Breast epithelium (tissue), 4 donors: Measurements from ENCODE around the gene RNF130. TPM values are rescaled to one million over a fixed set of nuclear protein-coding genes. Genes with fewer than 3 reads are reported as not detected.

Experiments used
- DNase-seq, 2 donors: peaks; one replicate each; pipeline ENCODE4 v3.0.0-alpha.2; 2019; ENCODE audit warnings: low spot score in 2 of 2
- H3K27ac ChIP-seq, 2 donors: fragments of 200-600 bp; sonication (generic) in 1 of 2; one replicate each; pipeline ENCODE4 v1.5.1; 2016 to 2019; ENCODE audit warnings: mild to moderate bottlenecking in 1 of 2
- H3K27me3 ChIP-seq, 2 donors: fragments of 200-600 bp; sonication (generic) in 1 of 2; one replicate each; pipeline versions ENCODE4 v1.5.1 to v1.6.0; 2017 to 2019; ENCODE audit warnings: control low read depth in 1 of 2, mild to moderate bottlenecking in 1 of 2
- H3K36me3 ChIP-seq: fragments of 200-600 bp; one replicate; pipeline ENCODE4 v1.5.1; 2019
- H3K4me1 ChIP-seq, 2 donors: fragments of 200-600 bp; sonication (generic); one replicate each; pipeline ENCODE4 v1.5.1; 2016 to 2019; ENCODE audit warnings: control low read depth in 1 of 2
- H3K4me3 ChIP-seq, 3 donors: fragments of 200-600 bp; sonication (generic); 1 replicate in 2 of 3; 2 replicates in 1 of 3; pipeline ENCODE4 v1.5.1; 2016 to 2019; ENCODE audit warnings: mild to moderate bottlenecking in 3 of 3, moderate library complexity in 2 of 3
- H3K9me3 ChIP-seq, 2 donors: fragments of 200-600 bp; sonication (generic) in 1 of 2; one replicate each; pipeline ENCODE4 v1.5.1; 2016 to 2019; ENCODE audit warnings: control low read depth in 1 of 2
- POLR2A ChIP-seq: fragments of 450-650 bp; IDR thresholded peaks from one replicate; pipeline ENCODE4 v1.6.1; 2016; ENCODE audit warnings: antibody characterized with exemption, mild to moderate bottlenecking, moderate library complexity
- POLR2AphosphoS5 ChIP-seq, 3 donors: sonication (generic); formaldehyde crosslinking; IDR thresholded peaks; one replicate each; pipeline ENCODE4 v1.6.1; 2017; ENCODE audit warnings: antibody characterized with exemption in 3 of 3
- intact Hi-C: fragments of 100-400 bp; cut with DNase I; formaldehyde crosslinking; loops from one replicate; pipeline ENCODE4 v1.15.1; 2023; ENCODE audit warnings: low total_unique reads
- total RNA-seq, 3 donors: library from RNA; depleted of rRNA; stranded (reverse); fragments of >200 nt; gene quantifications; one replicate each; pipeline ENCODE4 v1.1.0, GENCODE V29; 2016
- TF ChIP-seq, protein P1 (sequence below), 3 donors: fragments of 450-650 bp; IDR thresholded peaks; one replicate each; pipeline ENCODE4 v1.5.1; 2016 to 2017; ENCODE audit warnings: antibody characterized with exemption in 3 of 3, mild to moderate bottlenecking in 3 of 3, moderate library complexity in 3 of 3

The RNF130 gene
- total RNA-seq, 3 donors from 2014 or later, result 114 to 267 (median 143) TPM

DNA sequence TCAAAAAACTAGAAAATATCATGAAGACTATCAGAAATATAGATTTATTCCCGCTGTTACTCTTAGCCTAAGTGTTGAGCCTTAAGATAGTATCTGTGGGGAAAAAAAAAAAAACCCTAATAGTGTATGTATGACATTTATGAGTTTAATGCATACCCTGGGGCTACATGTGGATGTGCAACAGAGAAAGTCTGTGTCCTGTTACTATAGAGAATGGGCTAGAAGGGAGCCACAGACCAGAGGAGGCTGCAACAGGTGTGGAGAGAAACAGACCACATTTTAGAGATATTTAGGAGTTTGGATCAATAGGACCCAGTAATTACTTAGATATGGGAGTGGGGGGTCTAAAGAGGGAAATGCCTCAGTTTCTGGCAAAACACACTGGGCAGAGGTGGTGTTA lies 15.4 kb downstream of the RNF130 start:
- Histone ChIP-seq H3K36me3 (no peaks in the 10 kb centered on the region), H3K4me3 (no peak overlapping the region), H3K27ac (no peak overlapping the region), H3K4me1 (no peaks in the 10 kb centered on the region), H3K9me3 (no peaks in the 10 kb centered on the region), H3K27me3 (no peaks in the 10 kb centered on the region)
- no peak for DNase-seq
- intact Hi-C loops, result no loop called here
- no peak for TF ChIP-seq POLR2A
- TF ChIP-seq POLR2AphosphoS5 (IDR thresholded peaks at IDR 0.05), result no peak
- TF ChIP-seq, protein P1, sequence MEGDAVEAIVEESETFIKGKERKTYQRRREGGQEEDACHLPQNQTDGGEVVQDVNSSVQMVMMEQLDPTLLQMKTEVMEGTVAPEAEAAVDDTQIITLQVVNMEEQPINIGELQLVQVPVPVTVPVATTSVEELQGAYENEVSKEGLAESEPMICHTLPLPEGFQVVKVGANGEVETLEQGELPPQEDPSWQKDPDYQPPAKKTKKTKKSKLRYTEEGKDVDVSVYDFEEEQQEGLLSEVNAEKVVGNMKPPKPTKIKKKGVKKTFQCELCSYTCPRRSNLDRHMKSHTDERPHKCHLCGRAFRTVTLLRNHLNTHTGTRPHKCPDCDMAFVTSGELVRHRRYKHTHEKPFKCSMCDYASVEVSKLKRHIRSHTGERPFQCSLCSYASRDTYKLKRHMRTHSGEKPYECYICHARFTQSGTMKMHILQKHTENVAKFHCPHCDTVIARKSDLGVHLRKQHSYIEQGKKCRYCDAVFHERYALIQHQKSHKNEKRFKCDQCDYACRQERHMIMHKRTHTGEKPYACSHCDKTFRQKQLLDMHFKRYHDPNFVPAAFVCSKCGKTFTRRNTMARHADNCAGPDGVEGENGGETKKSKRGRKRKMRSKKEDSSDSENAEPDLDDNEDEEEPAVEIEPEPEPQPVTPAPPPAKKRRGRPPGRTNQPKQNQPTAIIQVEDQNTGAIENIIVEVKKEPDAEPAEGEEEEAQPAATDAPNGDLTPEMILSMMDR (IDR thresholded peaks at IDR 0.05), result no peak

DNA sequence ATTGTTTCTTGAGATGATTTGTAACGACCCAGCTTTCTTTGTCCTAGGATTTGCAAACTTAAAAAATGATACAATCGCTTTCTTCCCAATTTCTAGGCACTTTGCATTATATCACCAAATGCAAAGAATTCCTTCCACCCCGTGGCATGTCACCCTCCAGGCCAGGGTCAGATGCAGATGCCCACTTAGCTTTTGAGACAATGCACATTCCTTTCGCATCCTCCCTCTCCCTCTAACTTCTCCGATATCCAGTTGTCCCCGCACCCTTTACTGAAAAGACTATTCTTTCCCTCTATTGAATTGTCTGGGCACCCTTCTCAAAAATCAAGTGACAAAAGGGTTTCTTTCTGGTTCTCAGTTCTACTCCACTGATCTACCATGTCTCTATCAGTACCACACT lies 17.3 kb downstream of the RNF130 start:
- Histone ChIP-seq H3K27me3 (no peaks in the 10 kb centered on the region), H3K4me3 (no peak overlapping the region), H3K36me3 (no peaks in the 10 kb centered on the region), H3K4me1 (no peaks in the 10 kb centered on the region), H3K9me3 (no peaks in the 10 kb centered on the region), H3K27ac (no peak overlapping the region)
- no peak for DNase-seq
- TF ChIP-seq POLR2A (no peak), POLR2AphosphoS5 (IDR thresholded peaks at IDR 0.05) (no peak)
- TF ChIP-seq, protein P1 (IDR thresholded peaks at IDR 0.05), result no peak
- intact Hi-C loops, result no loop called here

DNA sequence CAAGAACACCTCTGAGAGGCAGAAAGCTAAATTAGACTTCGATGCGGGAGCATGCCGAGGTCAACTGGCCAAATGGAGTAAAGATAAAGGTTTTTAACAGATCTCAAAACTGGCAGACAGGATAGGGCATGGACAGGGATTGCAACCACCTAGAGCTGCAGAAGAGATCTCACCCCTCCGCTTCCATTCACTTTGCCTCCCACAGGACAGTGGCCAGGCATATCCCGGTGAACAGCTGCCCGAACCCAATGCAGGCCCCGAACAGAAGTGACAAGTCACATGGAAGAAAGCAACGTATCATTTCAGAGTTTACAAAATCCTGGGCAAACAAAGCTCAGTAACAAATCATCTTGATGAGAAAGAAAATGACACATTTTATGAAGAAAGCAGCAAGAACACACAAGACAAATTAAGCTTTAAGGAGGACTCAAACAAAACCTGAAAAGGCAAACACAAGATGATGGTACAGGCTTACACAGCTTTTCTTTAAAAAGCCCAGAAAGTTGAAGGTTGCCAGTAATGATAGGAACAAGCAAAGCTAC lies 18.4 kb downstream of the RNF130 start:
- TF ChIP-seq POLR2AphosphoS5 (IDR thresholded peaks at IDR 0.05) (no peak), POLR2A (no peak)
- TF ChIP-seq, protein P1 (IDR thresholded peaks at IDR 0.05), result no peak
- H3K27ac ChIP-seq, result no peak overlapping the region
- no peaks in the 10 kb centered on the region for H3K27me3 ChIP-seq
- H3K9me3 ChIP-seq, result no peaks in the 10 kb centered on the region
- intact Hi-C loops, result no loop called here
- H3K4me1 ChIP-seq, result no peaks in the 10 kb centered on the region
- no peak overlapping the region for H3K4me3 ChIP-seq
- no peaks in the 10 kb centered on the region for H3K36me3 ChIP-seq
- DNase-seq, result no peak

DNA sequence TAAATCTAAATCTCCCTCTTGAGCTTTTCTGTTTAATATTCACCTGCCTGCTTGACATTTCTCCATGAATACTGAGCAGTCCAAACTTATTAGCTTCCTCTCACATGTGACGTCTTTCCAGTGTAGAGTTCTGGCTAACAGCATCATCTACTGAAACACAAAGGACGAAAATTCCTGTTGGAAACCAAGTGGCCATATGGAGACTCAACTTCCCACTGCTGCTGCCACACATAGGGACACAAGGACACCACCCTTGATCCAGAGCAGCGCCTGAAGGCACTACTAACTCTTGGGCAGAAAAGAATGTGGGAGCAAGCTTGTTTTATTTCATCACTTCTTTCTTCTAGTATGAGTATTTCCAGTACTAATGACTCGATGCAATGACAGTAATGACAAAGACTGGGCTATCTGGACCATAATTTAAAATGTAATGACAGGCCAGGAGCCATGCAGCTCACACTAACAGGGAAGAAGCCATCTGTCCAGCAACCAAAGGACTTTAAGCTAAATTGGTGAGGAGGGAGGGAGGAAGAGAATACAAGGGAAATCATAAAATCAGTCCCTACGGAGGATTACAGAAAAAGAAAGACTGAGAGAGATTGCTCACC lies 19.2 kb downstream of the RNF130 start:
- H3K36me3 ChIP-seq, result no peaks in the 10 kb centered on the region
- intact Hi-C loops, result no loop called here
- no peaks in the 10 kb centered on the region for H3K4me1 ChIP-seq
- no peak for DNase-seq
- TF ChIP-seq POLR2AphosphoS5 (IDR thresholded peaks at IDR 0.05), result no peak
- TF ChIP-seq, protein P1 (IDR thresholded peaks at IDR 0.05), result no peak
- no peak for TF ChIP-seq POLR2A
- no peak overlapping the region for H3K4me3 ChIP-seq
- no peak overlapping the region for H3K27ac ChIP-seq
- H3K27me3 ChIP-seq, result no peaks in the 10 kb centered on the region
- no peaks in the 10 kb centered on the region for H3K9me3 ChIP-seq

DNA sequence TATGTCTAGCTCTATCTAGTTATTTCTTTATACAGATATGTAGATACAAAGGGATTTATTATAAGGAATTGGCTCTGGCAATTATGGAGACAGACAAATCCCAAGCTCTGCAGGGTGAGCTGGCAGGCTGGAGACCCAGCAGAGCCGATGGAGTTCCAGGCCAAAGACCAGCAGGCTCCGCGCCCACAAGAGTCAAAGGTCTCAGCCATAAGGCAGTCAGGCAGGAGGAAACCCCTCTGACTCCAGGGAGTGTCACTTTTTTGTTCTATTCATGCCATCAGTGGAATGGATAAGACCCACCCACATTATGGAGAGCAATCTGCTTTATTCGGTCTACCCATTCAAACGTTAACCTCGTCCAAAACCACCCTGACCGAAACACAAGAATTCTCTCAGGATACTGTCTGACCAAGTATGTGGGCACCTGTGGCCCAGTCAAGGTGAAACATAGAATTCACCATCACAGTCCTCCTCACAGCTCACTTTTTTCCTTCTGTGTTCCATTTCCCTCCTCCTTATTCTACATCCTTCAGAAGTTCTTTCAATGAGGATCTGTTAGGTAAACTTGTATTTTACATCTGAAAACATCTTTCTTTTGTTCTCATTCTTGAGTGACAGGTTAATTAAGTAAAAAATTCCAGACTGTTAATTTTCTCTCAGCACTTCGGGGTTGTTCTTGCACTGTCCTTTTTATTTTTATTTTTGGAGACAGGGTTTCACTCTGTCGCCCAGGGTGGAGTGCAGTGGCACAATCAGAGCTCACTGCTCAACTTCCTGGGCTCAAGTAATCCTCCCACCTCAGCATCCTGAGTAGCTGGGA lies 21.2 kb downstream of the RNF130 start:
- H3K4me3 ChIP-seq, result no peak overlapping the region
- no peaks in the 10 kb centered on the region for H3K9me3 ChIP-seq
- no peaks in the 10 kb centered on the region for H3K4me1 ChIP-seq
- no peaks in the 10 kb centered on the region for H3K27me3 ChIP-seq
- no peaks in the 10 kb centered on the region for H3K36me3 ChIP-seq
- TF ChIP-seq POLR2AphosphoS5 (IDR thresholded peaks at IDR 0.05) (no peak), POLR2A (no peak)
- TF ChIP-seq, protein P1 (IDR thresholded peaks at IDR 0.05), result no peak
- H3K27ac ChIP-seq, result no peak overlapping the region
- DNase-seq, result no peak
- intact Hi-C loops, result no loop called here
